Articular chondrocyte of knee joint (primary cell): ENCODE data around the gene MMP8. TPM values are rescaled to one million over a fixed set of nuclear protein-coding genes. Genes with fewer than 3 reads are reported as not detected.

Experiments
- total RNA-seq: library from RNA; depleted of rRNA; stranded (reverse); fragments of >200 nt; gene quantifications from 2 replicates; pipeline ENCODE4 v1.2.3, GENCODE V29; 2012

Gene MMP8, protein sequence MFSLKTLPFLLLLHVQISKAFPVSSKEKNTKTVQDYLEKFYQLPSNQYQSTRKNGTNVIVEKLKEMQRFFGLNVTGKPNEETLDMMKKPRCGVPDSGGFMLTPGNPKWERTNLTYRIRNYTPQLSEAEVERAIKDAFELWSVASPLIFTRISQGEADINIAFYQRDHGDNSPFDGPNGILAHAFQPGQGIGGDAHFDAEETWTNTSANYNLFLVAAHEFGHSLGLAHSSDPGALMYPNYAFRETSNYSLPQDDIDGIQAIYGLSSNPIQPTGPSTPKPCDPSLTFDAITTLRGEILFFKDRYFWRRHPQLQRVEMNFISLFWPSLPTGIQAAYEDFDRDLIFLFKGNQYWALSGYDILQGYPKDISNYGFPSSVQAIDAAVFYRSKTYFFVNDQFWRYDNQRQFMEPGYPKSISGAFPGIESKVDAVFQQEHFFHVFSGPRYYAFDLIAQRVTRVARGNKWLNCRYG
- 0.22 TPM in 1 of 2 replicates, not detected in the other for total RNA-seq

DNA sequence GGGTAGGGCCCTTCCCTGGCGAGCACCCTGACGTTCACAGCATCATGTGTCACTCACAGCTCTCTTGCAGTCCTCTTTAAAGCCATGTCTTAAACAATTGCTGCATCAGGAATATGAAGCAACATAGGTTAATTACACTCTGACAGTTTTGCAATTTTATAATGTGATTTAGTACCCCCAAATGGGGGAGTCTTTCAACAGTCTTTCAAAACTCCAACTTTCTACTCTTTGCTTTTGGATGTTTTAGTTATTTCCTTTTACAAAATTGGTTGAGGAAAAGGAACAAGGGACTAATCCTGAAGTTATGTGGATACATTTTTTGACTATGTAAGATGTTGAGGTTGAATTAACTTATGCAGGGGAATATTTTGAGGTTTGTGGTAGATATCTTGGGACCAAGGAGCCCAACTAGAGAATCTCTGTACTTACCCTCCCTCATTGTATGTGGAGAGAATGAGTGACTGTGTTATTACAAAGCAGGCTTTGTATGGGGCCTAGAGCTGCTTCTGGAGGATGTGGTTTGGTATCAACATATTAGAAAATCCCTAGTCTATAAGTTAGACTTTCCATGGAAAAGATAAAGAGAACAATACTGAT is at the start of gene MMP8:
Gene MMP8, minus strand, starts transcription at position 51 of the 597 bp plus-strand sequence. CDS start 99 bp downstream, outside the sequence.

DNA sequence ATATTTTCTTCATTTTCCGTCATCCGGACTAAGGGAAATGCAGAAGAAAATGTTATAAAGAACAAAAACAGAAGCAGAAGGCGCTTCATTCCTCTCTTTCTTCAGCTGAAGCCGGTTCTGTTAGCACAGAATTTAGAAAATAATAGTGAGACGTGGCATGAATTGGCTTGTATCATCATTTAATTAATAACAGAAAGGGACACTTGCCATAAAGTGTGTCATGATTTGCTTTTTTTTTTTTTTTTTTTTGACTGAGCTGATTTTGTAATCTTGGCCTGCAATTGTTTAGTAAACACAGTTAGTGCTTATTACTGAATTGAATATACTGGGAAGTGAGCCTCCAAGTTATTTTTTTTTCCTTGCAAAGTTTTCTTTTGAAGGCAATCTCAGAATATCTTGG is 19.1 kb downstream of the MMP8 start, which contains the start of gene MMP27:
Gene MMP27, minus strand, starts transcription at position 144 of the 400 bp plus-strand sequence. Its CDS starts 55 bp downstream, at position 89.

Other genes with a start within 250 kb of the MMP8 start
- not detected in 2 replicates for gene MMP7, start 194.2 kb downstream of the MMP8 start, total RNA-seq
- not detected in 2 replicates for gene MMP20, start 99.6 kb downstream of the MMP8 start, total RNA-seq
- not detected in 2 replicates for gene MMP27, start 19.2 kb downstream of the MMP8 start, total RNA-seq
- 0.54 and 0.65 TPM in 2 replicates for gene MMP10, start 55.7 kb upstream of the MMP8 start, total RNA-seq
- gene MMP1, start 73.2 kb upstream of the MMP8 start, total RNA-seq = 13.7 and 21.8 TPM in 2 replicates
- 33.3 and 99.6 TPM in 2 replicates for gene MMP3, start 118.7 kb upstream of the MMP8 start, total RNA-seq
- 0.11 and 0.26 TPM in 2 replicates for gene MMP12, start 150.0 kb upstream of the MMP8 start, total RNA-seq
- gene MMP13, start 230.8 kb upstream of the MMP8 start, total RNA-seq = 1.6 and 5.7 TPM in 2 replicates